Measurements from ENCODE around the gene PDPR.

GRCh38 chr16:70151941-70152509, 37.9 kb downstream of the PDPR start:
- no peak for TF ChIP-seq CTCF (IDR thresholded peaks at IDR 0.05)
- no peak for TF ChIP-seq POLR2AphosphoS5 (IDR thresholded peaks at IDR 0.05)
- no peak for TF ChIP-seq EP300 (IDR thresholded peaks at IDR 0.05)

Measured in sigmoid colon (tissue), 4 donors.